H9 (cell line): ENCODE measurements around the gene PAK5. TPM values are rescaled to one million over a fixed set of nuclear protein-coding genes. Genes with fewer than 3 reads are reported as not detected.

Source experiments
- DNase-seq: peaks from one replicate; pipeline ENCODE4 v3.0.0-alpha.2; 2017
- H2AFZ ChIP-seq: one replicate; pipeline ENCODE4 v1.6.1; 2013; ENCODE audit warnings: mild to moderate bottlenecking, low read length, control low read depth, moderate library complexity
- H2AK5ac ChIP-seq: 2 replicates; pipeline ENCODE4 v1.6.1; 2013; ENCODE audit warnings: low read length, control low read depth, mixed read lengths; ENCODE audit not compliant: insufficient read length
- H2BK120ac ChIP-seq: one replicate; pipeline ENCODE4 v1.6.1; 2013; ENCODE audit warnings: low read depth, mild to moderate bottlenecking, low read length, control low read depth, inconsistent platforms; ENCODE audit not compliant: poor library complexity, severe bottlenecking
- H2BK12ac ChIP-seq: 2 replicates; pipeline ENCODE4 v1.6.1; 2013; ENCODE audit warnings: low read length, control low read depth, mixed read lengths, low read depth; ENCODE audit not compliant: insufficient read length
- H2BK15ac ChIP-seq: 2 replicates; pipeline ENCODE4 v1.6.1; 2013; ENCODE audit warnings: low read depth, low read length, control low read depth
- H2BK20ac ChIP-seq: one replicate; pipeline ENCODE4 v1.6.1; 2013; ENCODE audit warnings: low read depth, mild to moderate bottlenecking, low read length, control low read depth, inconsistent platforms; ENCODE audit not compliant: poor library complexity, severe bottlenecking
- H2BK5ac ChIP-seq: 2 replicates; pipeline ENCODE4 v1.6.1; 2013; ENCODE audit warnings: low read length, control low read depth, mixed read lengths; ENCODE audit not compliant: insufficient read length
- H3K14ac ChIP-seq: 2 replicates; pipeline ENCODE4 v1.6.1; 2013; ENCODE audit warnings: low read length, control low read depth; ENCODE audit not compliant: insufficient read depth
- H3K18ac ChIP-seq: 2 replicates; pipeline ENCODE4 v1.6.1; 2013; ENCODE audit warnings: low read depth, mild to moderate bottlenecking, mixed read lengths, low read length, control low read depth; ENCODE audit not compliant: insufficient read length
- H3K23ac ChIP-seq: 2 replicates; pipeline ENCODE4 v1.6.1; 2013; ENCODE audit warnings: low read length, control low read depth, mixed read lengths, low read depth; ENCODE audit not compliant: insufficient read length
- H3K23me2 ChIP-seq: 2 replicates; pipeline ENCODE4 v1.6.1; 2013; ENCODE audit warnings: low read depth, mild to moderate bottlenecking, mixed read lengths, low read length, control low read depth; ENCODE audit not compliant: insufficient read length, poor library complexity, severe bottlenecking
- H3K27ac ChIP-seq: 2 replicates; pipeline ENCODE4 v1.5.1; 2013; ENCODE audit warnings: low read length, control low read depth, mixed read lengths, low read depth; ENCODE audit not compliant: insufficient read length
- H3K27me3 ChIP-seq: 2 replicates; pipeline ENCODE4 v1.6.1; 2013; ENCODE audit warnings: low read length, control low read depth, inconsistent platforms; ENCODE audit not compliant: insufficient read depth
- H3K4ac ChIP-seq: 2 replicates; pipeline ENCODE4 v1.6.1; 2013; ENCODE audit warnings: low read depth, mild to moderate bottlenecking, control low read depth, inconsistent platforms, low read length, moderate library complexity
- H3K4me1 ChIP-seq: 2 replicates; pipeline ENCODE4 v1.6.1; 2013; ENCODE audit warnings: low read length, control low read depth, inconsistent platforms; ENCODE audit not compliant: insufficient read depth
- H3K4me2 ChIP-seq: 2 replicates; pipeline ENCODE4 v1.6.1; 2013; ENCODE audit warnings: low read length, control low read depth, mixed read lengths; ENCODE audit not compliant: insufficient read length, insufficient read depth
- H3K56ac ChIP-seq: 2 replicates; pipeline ENCODE4 v1.6.1; 2013; ENCODE audit warnings: low read depth, mild to moderate bottlenecking, mixed read lengths, low read length, control low read depth; ENCODE audit not compliant: insufficient read length
- H3K79me1 ChIP-seq: 2 replicates; pipeline ENCODE4 v1.6.1; 2013; ENCODE audit warnings: low read depth, mild to moderate bottlenecking, moderate library complexity, low read length, control low read depth, inconsistent platforms; ENCODE audit not compliant: insufficient read depth, poor library complexity, severe bottlenecking
- H3K79me2 ChIP-seq: 2 replicates; pipeline ENCODE4 v1.6.1; 2013; ENCODE audit warnings: low read length, control low read depth, inconsistent platforms; ENCODE audit not compliant: insufficient read depth
- H3K9ac ChIP-seq: 2 replicates; pipeline ENCODE4 v1.6.1; 2013; ENCODE audit warnings: low read length, control low read depth, mixed read lengths; ENCODE audit not compliant: insufficient read length; ENCODE audit errors: extremely low read depth
- H3K9me3 ChIP-seq: one replicate; pipeline ENCODE4 v1.6.1; 2013; ENCODE audit warnings: low read depth, low read length, inconsistent platforms; ENCODE audit not compliant: control insufficient read depth
- H3T11ph ChIP-seq: one replicate; pipeline ENCODE4 v1.6.1; 2013; ENCODE audit warnings: mild to moderate bottlenecking, low read length, control low read depth, inconsistent platforms
- H4K20me1 ChIP-seq: one replicate; pipeline ENCODE4 v1.6.1; 2013; ENCODE audit not compliant: control insufficient read depth, insufficient read length, insufficient read depth
- H4K5ac ChIP-seq: 2 replicates; pipeline ENCODE4 v1.6.1; 2013; ENCODE audit warnings: low read depth, mild to moderate bottlenecking, mixed read lengths, low read length, control low read depth; ENCODE audit not compliant: insufficient read length
- H4K8ac ChIP-seq: replicated peaks from 2 replicates; pipeline ENCODE4 v1.6.1; 2013; ENCODE audit warnings: low read length, control low read depth, mixed read lengths, low read depth; ENCODE audit not compliant: insufficient read length
- H4K91ac ChIP-seq: 2 replicates; pipeline ENCODE4 v1.6.1; 2013; ENCODE audit warnings: low read depth, mild to moderate bottlenecking, moderate library complexity, mixed read lengths, low read length, control low read depth; ENCODE audit not compliant: insufficient read length
- H3K27ac Mint-ChIP-seq, 3 experiments: 2 replicates in 2 of 3; 3 replicates in 1 of 3; pipeline ENCODE4 v1.8.0; 2020 to 2021; ENCODE audit warnings: mixed read lengths in 3 of 3, mild to moderate bottlenecking in 1 of 3, moderate library complexity in 1 of 3
- H3K27me3 Mint-ChIP-seq: 2 replicates; pipeline ENCODE4 v1.8.0; 2021; ENCODE audit warnings: low read depth, mild to moderate bottlenecking, moderate library complexity, mixed read lengths
- H3K36me3 Mint-ChIP-seq, 3 experiments: 2 replicates in 2 of 3; 3 replicates in 1 of 3; pipeline ENCODE4 v1.8.0; 2020 to 2021; ENCODE audit warnings: low read depth in 3 of 3, mixed read lengths in 3 of 3; ENCODE audit not compliant: insufficient read depth in 1 of 3
- H3K4me1 Mint-ChIP-seq, 2 experiments: 2 replicates each; pipeline ENCODE4 v1.8.0; 2020; ENCODE audit warnings: mixed read lengths in 2 of 2
- H3K4me3 Mint-ChIP-seq, 2 experiments: 2 replicates in 1 of 2; 3 replicates in 1 of 2; pipeline ENCODE4 v1.8.0; 2020 to 2021; ENCODE audit warnings: mild to moderate bottlenecking in 2 of 2, mixed read lengths in 2 of 2, moderate library complexity in 1 of 2
- H3K9me3 Mint-ChIP-seq, 2 experiments: 2 replicates in 1 of 2; 3 replicates in 1 of 2; pipeline ENCODE4 v1.8.0; 2020; ENCODE audit warnings: mild to moderate bottlenecking in 2 of 2, mixed read lengths in 2 of 2, moderate library complexity in 1 of 2
- CTCF ChIP-seq: fragments of 200-600 bp; sonication (generic); conservative IDR thresholded peaks from 3 replicates; pipeline ENCODE4 v1.8.0; 2021; ENCODE audit warnings: antibody characterized with exemption, mild to moderate bottlenecking
- WGBS: extraction: QIAGEN DNeasy Blood & Tissue Kit; methylation state at CpG from one replicate; pipeline ENCODE4 v1.1.7; 2013; ENCODE audit warnings: missing lambda C conversion rate, low lambda C conversion rate, mixed read lengths; ENCODE audit not compliant: insufficient read length; ENCODE audit errors: extremely low coverage; 5-methylcytosine and 5-hydroxymethylcytosine counted together
- total RNA-seq: library from RNA; stranded (reverse); gene quantifications from 2 replicates; pipeline ENCODE4 v1.2.1, GENCODE V29; 2021

Gene PAK5
- total RNA-seq, 1 experiment from 2014 or later = 0.20 TPM

GRCh38 chr20:9600562-9600961, 238.3 kb downstream of the PAK5 start:
- no peaks in the 10 kb centered on the region for H3K79me2 ChIP-seq
- H3K4me2 ChIP-seq = no peak overlapping the region
- H3K14ac ChIP-seq = no peak overlapping the region
- H3K27ac ChIP-seq = no peak overlapping the region
- peaks cover 6 to 12% of the 10 kb centered on the region in 2 experiments for H3K4me1 Mint-ChIP-seq
- no peaks in the 10 kb centered on the region for H3K23me2 ChIP-seq
- H2AFZ ChIP-seq = no peak overlapping the region
- H2BK5ac ChIP-seq = no peak overlapping the region
- no peak overlapping the region for H2BK12ac ChIP-seq
- H3K4me1 ChIP-seq = no peaks in the 10 kb centered on the region
- no peak overlapping the region for H2AK5ac ChIP-seq
- H3K27ac Mint-ChIP-seq = peak overlapping the region in 1 of 3 experiments; percentile 60; a peak in 1 of 7 replicates
- H3K36me3 Mint-ChIP-seq = peaks cover 0 to 4% (median 0%) of the 10 kb centered on the region in 3 experiments; a peak in 1 of 7 replicates
- H2BK20ac ChIP-seq = no peak overlapping the region
- H4K20me1 ChIP-seq = no peaks in the 10 kb centered on the region
- no peak overlapping the region for H3K4ac ChIP-seq
- H3K9me3 ChIP-seq = no peaks in the 10 kb centered on the region
- no peak overlapping the region for H3K9ac ChIP-seq
- no peak overlapping the region for H3K23ac ChIP-seq
- TF ChIP-seq CTCF = no peak
- H4K8ac ChIP-seq = no peak overlapping the region
- H4K5ac ChIP-seq = no peak overlapping the region
- WGBS = no CpG with 5 or more reads among the region's 1 CpG
- H2BK15ac ChIP-seq = no peak overlapping the region
- H3K27me3 Mint-ChIP-seq = peaks cover 3% of the 10 kb centered on the region
- H3K27me3 ChIP-seq = no peaks in the 10 kb centered on the region
- DNase-seq = no peak
- H3K18ac ChIP-seq = no peak overlapping the region
- no peak overlapping the region for H3T11ph ChIP-seq
- no peak overlapping the region for H3K56ac ChIP-seq
- no peak overlapping the region for H2BK120ac ChIP-seq
- no peaks in the 10 kb centered on the region for H3K79me1 ChIP-seq
- peaks cover 3 to 6% of the 10 kb centered on the region in 2 experiments; a peak in 4 of 5 replicates for H3K9me3 Mint-ChIP-seq
- H3K4me3 Mint-ChIP-seq = no peak overlapping the region
- H4K91ac ChIP-seq = no peak overlapping the region
